Measurements from ENCODE around the gene CYFIP2. TPM values are rescaled to one million over a fixed set of nuclear protein-coding genes. Genes with fewer than 3 reads are reported as not detected.

CYFIP2 gene
- total RNA-seq, 1 donor from 2014 or later = 36.6 TPM

DNA sequence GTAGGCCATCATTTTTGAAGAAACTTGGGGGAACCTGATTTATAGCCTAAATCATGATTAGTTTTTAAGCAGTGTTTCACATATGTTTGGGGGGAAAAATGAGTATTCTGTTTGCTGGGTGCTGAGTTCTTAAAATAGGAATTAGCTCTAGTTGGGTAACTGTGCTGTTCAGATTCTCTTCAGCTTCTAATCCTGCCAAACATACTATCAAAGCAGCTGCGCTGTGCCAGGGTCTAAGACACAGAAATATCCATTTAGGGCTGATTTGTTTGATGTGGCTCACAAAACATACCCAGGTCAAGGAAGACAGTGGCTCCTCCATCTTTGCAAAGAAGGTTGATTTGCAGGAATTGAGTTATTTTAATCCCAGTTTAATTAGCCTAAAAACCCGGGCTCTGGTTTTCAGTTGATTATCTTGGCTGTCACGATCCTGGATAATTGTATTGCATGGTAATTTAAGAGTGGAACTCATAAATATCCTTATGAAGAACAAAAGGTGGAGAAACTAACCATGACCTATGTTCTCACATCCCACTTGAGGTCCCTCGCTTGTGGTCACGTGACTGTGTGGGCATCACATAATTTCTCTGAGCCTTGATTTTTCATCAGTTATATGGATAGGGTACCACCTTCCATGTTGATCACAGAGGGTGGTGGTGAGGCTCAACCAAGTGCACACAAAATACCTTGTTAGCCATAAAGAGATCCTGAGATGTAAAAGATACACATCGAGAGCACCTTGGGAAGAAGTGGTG is 18.7 kb downstream of the CYFIP2 start:
- no peak overlapping the region for H3K4me3 ChIP-seq
- intact Hi-C loops (cut with DNase I) = no loop called here
- H3K4me1 ChIP-seq = peaks cover 4% of the 10 kb centered on the region
- H3K36me3 ChIP-seq = peaks cover 18% of the 10 kb centered on the region
- no peak overlapping the region for H3K27ac ChIP-seq
- TF ChIP-seq, protein P1, sequence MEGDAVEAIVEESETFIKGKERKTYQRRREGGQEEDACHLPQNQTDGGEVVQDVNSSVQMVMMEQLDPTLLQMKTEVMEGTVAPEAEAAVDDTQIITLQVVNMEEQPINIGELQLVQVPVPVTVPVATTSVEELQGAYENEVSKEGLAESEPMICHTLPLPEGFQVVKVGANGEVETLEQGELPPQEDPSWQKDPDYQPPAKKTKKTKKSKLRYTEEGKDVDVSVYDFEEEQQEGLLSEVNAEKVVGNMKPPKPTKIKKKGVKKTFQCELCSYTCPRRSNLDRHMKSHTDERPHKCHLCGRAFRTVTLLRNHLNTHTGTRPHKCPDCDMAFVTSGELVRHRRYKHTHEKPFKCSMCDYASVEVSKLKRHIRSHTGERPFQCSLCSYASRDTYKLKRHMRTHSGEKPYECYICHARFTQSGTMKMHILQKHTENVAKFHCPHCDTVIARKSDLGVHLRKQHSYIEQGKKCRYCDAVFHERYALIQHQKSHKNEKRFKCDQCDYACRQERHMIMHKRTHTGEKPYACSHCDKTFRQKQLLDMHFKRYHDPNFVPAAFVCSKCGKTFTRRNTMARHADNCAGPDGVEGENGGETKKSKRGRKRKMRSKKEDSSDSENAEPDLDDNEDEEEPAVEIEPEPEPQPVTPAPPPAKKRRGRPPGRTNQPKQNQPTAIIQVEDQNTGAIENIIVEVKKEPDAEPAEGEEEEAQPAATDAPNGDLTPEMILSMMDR (IDR thresholded peaks at IDR 0.05) = no peak
- ATAC-seq (no peak), DNase-seq (no peak)
- no peaks in the 10 kb centered on the region for H3K27me3 ChIP-seq (ENCODE audit: low read depth)
- no peaks in the 10 kb centered on the region for H3K9me3 ChIP-seq

DNA sequence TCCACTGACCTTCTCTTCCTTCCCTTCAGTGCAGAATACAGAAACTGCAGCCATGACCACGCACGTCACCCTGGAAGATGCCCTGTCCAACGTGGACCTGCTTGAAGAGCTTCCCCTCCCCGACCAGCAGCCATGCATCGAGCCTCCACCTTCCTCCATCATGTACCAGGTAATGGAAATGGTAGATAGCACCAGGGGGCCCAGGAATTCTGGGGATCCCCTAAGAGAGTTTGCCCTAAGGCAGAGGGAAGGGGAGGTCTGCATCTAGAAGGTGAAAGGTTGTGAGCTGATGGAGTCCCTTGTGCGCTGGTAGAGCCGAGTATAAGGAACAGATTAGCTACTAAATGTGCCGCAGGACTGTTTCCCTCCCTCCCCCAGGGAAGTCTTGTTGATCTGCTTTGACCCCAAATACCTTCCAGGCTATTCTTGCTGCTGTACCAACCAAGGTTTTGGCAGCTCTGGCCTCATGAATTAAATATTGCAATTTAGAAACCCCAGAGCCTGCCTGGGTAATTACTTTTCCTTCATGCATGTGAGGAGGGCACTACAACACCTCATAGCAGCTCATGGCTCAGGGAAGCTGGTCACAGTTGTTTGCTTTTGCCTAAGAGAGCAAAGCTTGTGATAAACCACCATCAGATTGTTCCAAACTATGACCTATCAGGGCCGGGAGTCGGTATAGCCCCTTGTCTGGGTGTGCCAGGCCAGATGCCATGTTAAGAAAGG is 19.6 kb downstream of the CYFIP2 start:
- no peak for DNase-seq
- no peaks in the 10 kb centered on the region for H3K9me3 ChIP-seq
- H3K4me1 ChIP-seq = peaks cover 4% of the 10 kb centered on the region
- H3K27me3 ChIP-seq (ENCODE audit: low read depth) = no peaks in the 10 kb centered on the region
- no peak overlapping the region for H3K4me3 ChIP-seq
- H3K36me3 ChIP-seq = peaks cover 22% of the 10 kb centered on the region
- no peak overlapping the region for H3K27ac ChIP-seq
- intact Hi-C loops (cut with DNase I) = no loop called here
- TF ChIP-seq, protein P1 (IDR thresholded peaks at IDR 0.05) = no peak
- ATAC-seq = no peak

DNA sequence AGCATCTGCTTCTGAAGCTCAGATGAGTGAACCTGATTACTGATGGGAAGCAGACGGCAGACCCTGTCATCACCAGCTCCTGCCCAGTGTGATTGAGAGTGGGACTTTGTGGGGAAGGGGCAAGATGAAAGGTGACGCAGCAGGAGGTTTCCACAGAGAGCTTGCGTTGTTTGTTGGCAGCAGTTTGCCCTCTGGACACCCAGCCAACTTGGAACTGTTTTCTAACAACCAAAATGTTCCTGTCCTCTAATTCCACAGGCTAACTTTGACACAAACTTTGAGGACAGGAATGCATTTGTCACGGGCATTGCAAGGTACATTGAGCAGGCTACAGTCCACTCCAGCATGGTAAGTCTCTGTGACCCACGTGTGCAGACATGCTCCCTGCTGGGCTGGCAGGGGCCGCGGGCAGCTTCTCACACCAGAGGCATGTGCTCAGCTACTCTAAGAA is 20.9 kb downstream of the CYFIP2 start:
- peaks cover 22% of the 10 kb centered on the region for H3K36me3 ChIP-seq
- no peak for DNase-seq
- H3K4me1 ChIP-seq = peaks cover 4% of the 10 kb centered on the region
- H3K27me3 ChIP-seq (ENCODE audit: low read depth) = no peaks in the 10 kb centered on the region
- no peak overlapping the region for H3K27ac ChIP-seq
- TF ChIP-seq, protein P1 (IDR thresholded peaks at IDR 0.05) = no peak
- intact Hi-C loops (cut with DNase I) = no loop called here
- no peaks in the 10 kb centered on the region for H3K9me3 ChIP-seq
- no peak for ATAC-seq
- no peak overlapping the region for H3K4me3 ChIP-seq

- H3K27me3 ChIP-seq (ENCODE audit: low read depth) = no peaks in the 10 kb centered on the region
- TF ChIP-seq, protein P1 (IDR thresholded peaks at IDR 0.05) = no peak
- no peak for DNase-seq
- no peaks in the 10 kb centered on the region for H3K9me3 ChIP-seq
- H3K27ac ChIP-seq = no peak overlapping the region
- H3K4me1 ChIP-seq = no peaks in the 10 kb centered on the region
- no peak for ATAC-seq
- no peak overlapping the region for H3K4me3 ChIP-seq
- intact Hi-C loops (cut with DNase I) = no loop called here
- peaks cover 22% of the 10 kb centered on the region for H3K36me3 ChIP-seq
Measured at GRCh38 chr5:157288405-157289163, 22.7 kb downstream of the CYFIP2 start.

- H3K9me3 ChIP-seq = no peaks in the 10 kb centered on the region
- ATAC-seq = no peak
- no peak for DNase-seq
- H3K27me3 ChIP-seq (ENCODE audit: low read depth) = no peaks in the 10 kb centered on the region
- TF ChIP-seq, protein P1 (IDR thresholded peaks at IDR 0.05) = no peak
- no peak overlapping the region for H3K4me3 ChIP-seq
- intact Hi-C loops (cut with DNase I) = no loop called here
- H3K27ac ChIP-seq = no peak overlapping the region
- H3K4me1 ChIP-seq = no peaks in the 10 kb centered on the region
- H3K36me3 ChIP-seq = peaks cover 22% of the 10 kb centered on the region
Measured at GRCh38 chr5:157289164-157289819, 23.4 kb downstream of the CYFIP2 start.

All from lower lobe of right lung (tissue), 2 donors.